Neural progenitor cell (in vitro differentiated cells): ENCODE measurements around the gene RALGDS.

Experiments used
- CTCF ChIP-seq: fragments of 200-600 bp; sonication (generic); IDR thresholded peaks from 2 replicates; pipeline ENCODE4 v1.5.1; 2017; ENCODE audit warnings: antibody characterized with exemption, mild to moderate bottlenecking
- EZH2 ChIP-seq: fragments of 200-600 bp; sonication (generic); IDR thresholded peaks from 2 replicates; pipeline ENCODE4 v1.6.1; 2017; ENCODE audit warnings: antibody characterized with exemption, mild to moderate bottlenecking, moderate library complexity

GRCh38 chr9:133086894-133087293, 34.1 kb downstream of the RALGDS start:
- TF ChIP-seq CTCF (no peak), EZH2 (no peak)
